K562 (cell line): Measurements from ENCODE around the gene TMEM267. TPM values are rescaled to one million over a fixed set of nuclear protein-coding genes. Genes with fewer than 3 reads are reported as not detected.

Experiments used
- ATAC-seq: fragments of 200-7000 bp; cut with Tn5 transposase; 3 replicates; pipeline ENCODE4 v1.9.1; 2020; ENCODE audit warnings: moderate library complexity
- BruUV-seq: library from RNA; stranded (reverse); fragments of 400-500 nt; replicated peaks from 2 replicates; lab custom pipeline; 2021; lab: Mats Ljungman, UMichigan
- CTCF ChIA-PET: fragments of 300-600 bp; formaldehyde crosslinking; extraction: SDS; loops from one replicate; lab custom pipeline; 2021; ENCODE audit warnings: low intra/inter-chr PET ratio; lab: Yijun Ruan, JAX
- POLR2A ChIA-PET: fragments of 300-600, 350-650 bp; sonication (Branson Sonifier 250); formaldehyde crosslinking; extraction: SDS; loops from one replicate; lab custom pipeline; 2021; ENCODE audit warnings: antibody characterized with exemption, inconsistent platforms; lab: Yijun Ruan, JAX
- DNase-seq, 4 experiments: peaks; one replicate each; pipeline versions ENCODE4 v3.0.0 to v3.0.0-alpha.2; 2011 to 2018; ENCODE audit warnings: low spot score in 3 of 4, mixed read lengths in 3 of 4; ENCODE audit errors: extremely low read depth in 1 of 4
- FAIRE-seq: peaks from 2 replicates; lab custom pipeline; 2011; peaks lifted over from hg19 to GRCh38; lab: Jason Lieb, UNC
- H2AFZ ChIP-seq: 2 replicates; pipeline ENCODE4 v1.6.0; 2011; ENCODE audit warnings: low read depth, low read length, control low read depth, inconsistent platforms
- H3K27ac ChIP-seq: fragments of 200-600 bp; 3 replicates; pipeline ENCODE4 v1.8.0; 2011; ENCODE audit warnings: low read depth, mild to moderate bottlenecking, control low read depth, inconsistent platforms, low read length, moderate library complexity, mixed read lengths; ENCODE audit errors: extremely low read depth
- H3K27me3 ChIP-seq, 2 experiments: fragments of 300-600 bp in 1 of 2; 2 replicates in 1 of 2; 3 replicates in 1 of 2; pipeline versions ENCODE4 v1.6.0 to v1.8.0; 2011; ENCODE audit warnings: inconsistent platforms in 2 of 2, low read length in 2 of 2, mild to moderate bottlenecking in 1 of 2, mixed read lengths in 1 of 2, moderate library complexity in 1 of 2; ENCODE audit not compliant: control insufficient read depth in 2 of 2, insufficient read depth in 2 of 2
- H3K36me3 ChIP-seq: fragments of 300-600 bp; 3 replicates; pipeline ENCODE4 v1.8.0; 2011; ENCODE audit warnings: mild to moderate bottlenecking, low read length, inconsistent platforms; ENCODE audit not compliant: control insufficient read depth, insufficient read depth
- H3K4me1 ChIP-seq, 2 experiments: fragments of 200-600 bp in 1 of 2; replicated peaks in 1 of 2; 2 replicates in 1 of 2; 3 replicates in 1 of 2; pipeline versions ENCODE4 v1.5.1 to v1.8.0; 2011; ENCODE audit warnings: inconsistent platforms in 2 of 2, low read length in 2 of 2, mild to moderate bottlenecking in 1 of 2, mixed read lengths in 1 of 2, moderate library complexity in 1 of 2; ENCODE audit not compliant: control insufficient read depth in 2 of 2, insufficient read depth in 2 of 2
- H3K4me2 ChIP-seq: 2 replicates; pipeline ENCODE4 v1.6.1; 2011; ENCODE audit warnings: low read length, control low read depth, inconsistent platforms, mixed read lengths; ENCODE audit not compliant: insufficient read depth
- H3K4me3 ChIP-seq: fragments of 200-600 bp; sonication (generic), shearing (Covaris generic); 2 replicates; pipeline ENCODE4 v1.5.1; 2016; ENCODE audit warnings: control low read depth, inconsistent platforms
- H3K79me2 ChIP-seq: fragments of 200-600 bp; 3 replicates; pipeline ENCODE4 v1.8.0; 2011; ENCODE audit warnings: low read length, inconsistent platforms; ENCODE audit not compliant: control insufficient read depth, insufficient read depth
- H3K9ac ChIP-seq, 2 experiments: 2 replicates each; pipeline versions ENCODE4 v1.6.0 to v1.6.1; 2011; ENCODE audit warnings: low read depth in 2 of 2, low read length in 2 of 2, control low read depth in 1 of 2, inconsistent platforms in 1 of 2, mild to moderate bottlenecking in 1 of 2, mixed read lengths in 1 of 2; ENCODE audit not compliant: insufficient read depth in 1 of 2
- H3K9me1 ChIP-seq: one replicate; pipeline ENCODE4 v1.6.0; 2011; ENCODE audit warnings: inconsistent platforms, mild to moderate bottlenecking, low read length, moderate library complexity; ENCODE audit not compliant: control insufficient read depth, insufficient read depth
- H3K9me3 ChIP-seq: replicated peaks from 2 replicates; pipeline ENCODE4 v1.5.1; 2011; ENCODE audit warnings: low read depth, low read length, inconsistent platforms; ENCODE audit not compliant: control insufficient read depth, insufficient read depth
- H4K20me1 ChIP-seq: replicated peaks from 2 replicates; pipeline ENCODE4 v1.6.1; 2011; ENCODE audit warnings: low read length, inconsistent platforms, mixed read lengths; ENCODE audit not compliant: control insufficient read depth, insufficient read depth
- CEBPB ChIP-seq: fragments of 450-650 bp; IDR thresholded peaks from 2 replicates; pipeline ENCODE4 v1.6.1; 2016; ENCODE audit warnings: missing genetic modification characterization, missing compliant biosample characterization
- CEBPG ChIP-seq, 3 experiments: fragments of 200-800 bp in 1 of 3; sonication (Bioruptor generic) in 1 of 3; sonication (generic) in 1 of 3; formaldehyde crosslinking in 1 of 3; IDR thresholded peaks in 2 of 3; conservative IDR thresholded peaks in 1 of 3; 2 replicates each; pipeline versions ENCODE4 v1.6.1 to v1.8.0; 2016 to 2022; ENCODE audit warnings: missing compliant biosample characterization in 2 of 3, missing genetic modification characterization in 2 of 3, mild to moderate bottlenecking in 1 of 3, missing genetic modification reagents in 1 of 3
- ETV6 ChIP-seq, 3 experiments: fragments of 150-350 bp in 1 of 3; sonication (generic) in 1 of 3; formaldehyde crosslinking in 1 of 3; IDR thresholded peaks; 2 replicates each; pipeline versions ENCODE4 v1.6.1 to v1.8.0; 2014 to 2022; ENCODE audit warnings: borderline replicate concordance in 2 of 3, low read depth in 2 of 3, antibody characterized with exemption in 1 of 3, low read length in 1 of 3, mild to moderate bottlenecking in 1 of 3, missing genetic modification reagents in 1 of 3
- HDGF ChIP-seq: fragments of 450-650 bp; IDR thresholded peaks from 2 replicates; pipeline ENCODE4 v1.6.1; 2016
- KLF16 ChIP-seq: IDR thresholded peaks from 2 replicates; pipeline ENCODE4 v1.6.1; 2016; ENCODE audit warnings: antibody characterized with exemption
- PBX2 ChIP-seq, 2 experiments: IDR thresholded peaks in 1 of 2; conservative IDR thresholded peaks in 1 of 2; 2 replicates each; pipeline ENCODE4 v1.6.1; 2016; ENCODE audit warnings: low read depth in 2 of 2, mild to moderate bottlenecking in 1 of 2, missing compliant biosample characterization in 1 of 2, missing genetic modification characterization in 1 of 2, moderate library complexity in 1 of 2
- PKNOX1 ChIP-seq: fragments of 450-650 bp; IDR thresholded peaks from 2 replicates; pipeline ENCODE4 v1.6.1; 2016
- WGBS: fragments of 100-300 bp; shearing (Covaris generic); methylation state at CpG from one replicate; pipeline ENCODE4 v1.1.6; 2016; ENCODE audit warnings: low coverage, mixed read lengths; ENCODE audit not compliant: insufficient coverage; ENCODE audit errors: missing lambda C conversion rate; 5-methylcytosine and 5-hydroxymethylcytosine counted together
- in situ Hi-C: fragments of 300-500 bp; cut with MboI; formaldehyde crosslinking; loops from 4 replicates; pipeline ENCODE4 v1.15.0; 2018; ENCODE audit warnings: inconsistent platforms, mixed read lengths
- intact Hi-C: fragments of 100-400 bp; cut with micrococcal nuclease; formaldehyde crosslinking; loops from 2 replicates; pipeline ENCODE4 v1.14.2; 2022
- polyA plus RNA-seq, 8 experiments: library from polyadenylated mRNA; depleted of rRNA in 4 of 8; stranded (reverse) in 5 of 8; unstranded in 3 of 8; fragments of >200 nt; fragmentation: Nextera tagmentation in 2 of 8; fragmentation: Illumina TruSeq in 1 of 8; extraction: Ambion mirVana in 2 of 8; extraction: Trizol in 1 of 8; gene quantifications; 2 replicates each; pipeline versions ENCODE4 v1.2.1 to v1.2.3, GENCODE V29; 2011 to 2014; ENCODE audit warnings: inconsistent platforms in 1 of 8, missing spikeins in 1 of 8
- total RNA-seq, 7 experiments: library from RNA; depleted of rRNA in 6 of 7; stranded (reverse); fragments of >200 nt in 6 of 7; fragmentation: Illumina TruSeq in 2 of 7; extraction: Trizol in 2 of 7; gene quantifications; 2 replicates each; pipeline versions ENCODE4 v1.2.1 to v1.2.3, GENCODE V29; 2011 to 2021; ENCODE audit warnings: low replicate concordance in 1 of 7

TMEM267 gene
- total and polyA plus RNA-seq, 9 of the 15 experiments (the other 6 are each of a cell fraction or from before 2014, with no cell fraction given): 8.1 to 61.1 (median 17.8) TPM

- POLR2A ChIA-PET: no interaction called here
- Histone ChIP-seq H3K27me3 (no peaks in the 10 kb centered on the region), H3K4me2 (no peak overlapping the region), H3K36me3 (no peaks in the 10 kb centered on the region), H3K4me3 (no peak overlapping the region), H3K4me1 (no peaks in the 10 kb centered on the region; a peak in 1 of 5 replicates), H3K79me2 (no peaks in the 10 kb centered on the region), H3K27ac (no peak overlapping the region), H2AFZ (no peak overlapping the region), H4K20me1 (no peaks in the 10 kb centered on the region), H3K9me1 (no peaks in the 10 kb centered on the region), H3K9ac (no peak overlapping the region), H3K9me3 (no peaks in the 10 kb centered on the region)
- ATAC-seq: no peak; the same call in 2 of the 3 replicates
- in situ Hi-C loops (no loop called here), intact Hi-C loops (no loop called here)
- DNase-seq: no peak
- 22% methylated on average over 3 of the region's 3 CpGs for WGBS
- no peak for FAIRE-seq
- TF ChIP-seq CEBPG (CRISPR knock-in tag; IDR thresholded peaks at IDR 0.05) (no peak), CEBPG (tag; conservative IDR thresholded peaks at IDR 0.05 in 1 of 2, IDR thresholded peaks at IDR 0.05 in 1 of 2) (peak; percentile 67 to 88), CEBPB (peak; percentile 94), KLF16 (no peak), HDGF (no peak), PBX2 (CRISPR knock-in tag; IDR thresholded peaks at IDR 0.05; ENCODE audit: low read depth) (no peak), PBX2 (tag; conservative IDR thresholded peaks at IDR 0.05; ENCODE audit: low read depth) (peak; percentile 51; the same call in 1 of the 2 replicates), PKNOX1 (peak; percentile 56), ETV6 (IDR thresholded peaks at IDR 0.05; ENCODE audit: borderline replicate concordance in 1 of 2, low read depth in 2 of 2, low read length in 1 of 2) (no peak), ETV6 (CRISPR knock-in tag; IDR thresholded peaks at IDR 0.05; ENCODE audit: borderline replicate concordance) (no peak)
- BruUV-seq: no TSS peak
- CTCF ChIA-PET: no interaction called here
These were observed 50.9 kb downstream of the TMEM267 start for GRCh38 chr5:43432486-43433375.
